Measurements from ENCODE around the gene CCRL2.
"Not testable (repeated sequence)": the region's sequence is repeated elsewhere in the genome, so short reads cannot be mapped to it uniquely, and the experiment has no call there.

- TF ChIP-seq CTCF (IDR thresholded peaks at IDR 0.05 in 2 of 3, conservative IDR thresholded peaks at IDR 0.05 in 1 of 3; ENCODE audit: insufficient read depth in 2 of 3, low read depth in 1 of 3, low read length in 3 of 3): peak; percentile 49 to 67 (median 63)
- TF ChIP-seq SRSF9 (IDR thresholded peaks at IDR 0.05; ENCODE audit: borderline replicate concordance, low read depth, low read length); ETS1 (conservative IDR thresholded peaks at IDR 0.05; ENCODE audit: control insufficient read depth, low read depth, low read length); KLF16 (IDR thresholded peaks at IDR 0.05); GATAD2B (IDR thresholded peaks at IDR 0.05; ENCODE audit: borderline replicate concordance); ETV5 (CRISPR knock-in tag; IDR thresholded peaks at IDR 0.05; ENCODE audit: low read depth); ZBTB7A (IDR thresholded peaks at IDR 0.05; ENCODE audit: borderline replicate concordance, control insufficient read depth, low read depth, low read length); TAF15 (IDR thresholded peaks at IDR 0.05; ENCODE audit: low read depth, low read length); POLR2A (conservative IDR thresholded peaks at IDR 0.05): not testable (repeated sequence)
Measured at GRCh38 chr3:46427404-46427803, 20.3 kb downstream of the CCRL2 start.
